ENCODE data around the gene DERL3.

Gene DERL3

DNA sequence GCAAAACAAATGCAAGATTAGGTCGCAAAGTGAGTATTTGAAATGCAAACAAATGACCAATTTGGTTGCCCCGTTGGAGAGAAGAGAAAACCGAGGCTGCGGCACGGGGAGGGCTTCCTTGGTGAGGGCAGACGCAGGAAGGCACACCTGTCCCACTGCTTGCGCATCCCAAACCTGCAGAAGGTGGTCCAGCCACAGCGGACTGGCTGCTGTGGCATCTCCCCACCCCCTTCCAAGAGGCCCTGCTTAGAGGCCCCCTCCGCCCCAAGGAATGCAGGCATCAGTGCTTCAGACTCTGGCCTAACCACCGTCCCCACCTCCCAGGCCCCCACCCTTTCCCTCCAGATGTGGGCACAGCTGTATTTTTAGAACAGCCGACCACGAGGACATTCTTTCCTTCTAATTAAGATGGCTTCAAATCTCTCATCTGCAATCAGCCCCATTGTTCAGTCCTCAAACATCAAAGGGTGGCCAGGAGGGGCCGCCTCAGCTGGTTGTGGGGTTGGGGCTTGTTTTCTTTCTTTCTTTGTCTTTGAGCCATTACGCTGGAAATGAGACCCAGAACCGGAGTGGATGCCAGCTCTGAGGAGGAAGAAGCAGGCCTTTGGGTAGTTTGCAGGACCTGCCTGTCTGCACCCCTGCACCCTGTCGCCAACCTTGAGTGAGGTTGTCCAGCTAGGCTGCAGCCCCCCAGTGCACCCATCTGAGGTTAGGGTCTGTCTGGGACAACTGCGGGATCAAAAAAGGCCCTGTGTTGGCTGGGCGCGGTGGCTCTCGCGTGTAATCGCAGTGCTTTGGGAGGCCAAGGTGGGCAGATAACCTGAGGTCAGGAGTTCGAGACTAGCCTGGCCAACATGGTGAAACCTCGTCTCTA, 9.4 kb upstream of the DERL3 start:
- DNase-seq = no peak

DNA sequence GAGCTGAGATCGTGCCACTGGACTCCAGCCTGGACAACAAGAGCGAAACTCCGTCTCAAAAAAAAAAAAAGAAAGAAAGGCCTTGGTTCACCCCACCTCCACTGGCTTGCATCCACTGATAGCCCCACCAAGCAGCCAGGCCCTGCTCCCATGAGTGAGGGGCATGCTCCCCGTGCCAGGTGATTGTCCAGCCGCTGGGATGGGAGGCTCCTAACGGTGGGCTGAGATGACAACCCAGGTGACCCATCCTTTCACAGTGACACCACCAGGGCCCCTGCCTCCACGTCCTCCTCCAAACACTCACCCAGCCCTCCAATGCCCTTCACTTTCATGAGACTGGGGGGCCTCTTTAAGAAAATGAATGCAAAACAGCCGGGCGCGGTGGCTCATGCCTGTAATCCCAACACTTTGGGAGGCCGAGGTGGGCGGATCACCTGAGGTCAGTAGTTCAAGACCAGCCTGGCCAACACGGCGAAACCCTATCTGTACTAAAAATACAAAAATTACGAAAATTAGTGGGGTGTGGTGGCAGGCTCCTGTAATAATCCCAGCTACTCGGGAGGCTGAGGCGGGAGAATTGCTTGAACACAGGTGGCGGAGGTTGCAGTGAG, 8.6 kb upstream of the DERL3 start:
- no peak for DNase-seq

DNA sequence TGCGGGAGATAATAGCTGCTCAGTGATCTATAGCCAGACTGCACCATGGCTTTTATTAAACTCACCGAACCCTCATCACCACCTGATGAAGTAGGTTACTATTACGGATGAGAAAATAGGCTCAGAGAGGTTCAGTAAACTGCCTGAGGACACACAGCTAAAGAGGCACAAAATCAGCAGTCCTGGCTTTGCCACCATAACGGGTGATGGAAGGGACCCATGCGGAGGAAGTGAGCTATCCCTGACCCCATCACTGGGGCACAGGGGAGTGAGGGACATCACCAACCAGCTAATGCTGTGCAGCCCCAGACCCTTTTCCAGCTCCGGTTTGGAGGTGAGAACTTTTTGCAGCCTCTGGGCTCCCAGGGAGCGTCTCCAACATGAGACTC, 7.3 kb upstream of the DERL3 start:
- DNase-seq = no peak

DNA sequence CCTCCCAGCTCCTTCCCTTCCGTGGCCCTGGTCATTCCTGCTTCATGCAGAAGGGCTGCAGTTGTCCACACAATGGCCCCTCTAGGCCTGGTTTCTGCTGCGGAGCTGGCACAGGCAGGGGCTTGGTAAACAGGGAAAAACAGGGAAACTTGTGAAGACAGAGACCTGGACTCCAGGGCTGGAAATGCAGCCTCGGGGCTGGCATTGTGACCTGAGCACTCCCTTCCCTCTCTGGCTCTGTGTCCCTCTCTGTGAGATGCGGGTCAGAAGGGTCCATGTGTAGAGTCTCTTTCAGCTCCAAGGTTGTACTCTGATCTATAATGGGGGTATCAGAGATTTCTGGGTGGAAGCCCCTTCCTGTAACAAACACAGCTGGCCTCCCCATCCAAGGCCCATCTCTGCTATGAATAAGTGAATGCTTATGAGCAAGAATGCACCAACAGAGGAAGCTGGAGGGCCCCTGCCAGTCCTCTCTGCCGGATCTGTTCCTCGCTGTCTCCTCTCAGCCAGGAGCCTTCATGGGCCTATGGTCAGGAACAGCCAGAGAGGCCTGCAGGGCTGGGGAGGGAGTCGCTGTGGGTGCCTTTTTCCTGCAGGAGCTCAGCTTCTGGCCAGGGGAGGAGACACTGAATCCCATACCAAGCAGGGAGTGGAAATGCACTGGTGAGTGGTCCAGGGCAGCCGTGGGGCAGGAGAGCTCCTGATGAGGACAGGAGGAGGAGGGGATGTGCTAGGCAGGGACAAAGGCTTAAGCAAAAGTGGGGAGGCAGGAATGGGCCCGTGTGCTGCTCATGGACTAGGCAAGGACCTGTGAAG, 6.7 kb upstream of the DERL3 start:
- no peak for DNase-seq

DNA sequence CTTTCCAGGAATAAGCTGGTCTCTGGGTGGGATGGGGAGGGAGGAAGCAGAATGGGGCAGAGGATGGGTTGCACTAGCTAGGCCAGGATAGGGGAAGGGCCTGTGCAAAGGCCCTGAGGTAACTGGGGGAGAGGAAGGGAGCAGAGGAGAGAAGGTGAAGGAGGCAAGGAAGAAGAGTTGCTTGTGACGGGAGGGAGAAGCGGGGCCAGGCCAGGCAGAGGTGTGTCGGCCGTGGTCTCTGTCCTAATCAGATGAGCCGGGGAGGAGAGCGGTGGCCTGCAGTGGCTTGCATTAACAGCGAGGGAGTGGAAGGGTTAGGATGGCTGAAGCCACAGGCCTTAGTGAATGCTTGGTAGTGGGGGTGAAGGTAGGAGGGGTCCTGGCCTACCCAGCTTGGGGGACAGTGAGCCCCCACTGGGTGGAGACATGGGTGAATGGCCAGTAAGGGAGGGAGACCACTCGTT, 6.0 kb upstream of the DERL3 start:
- DNase-seq = no peak

DNA sequence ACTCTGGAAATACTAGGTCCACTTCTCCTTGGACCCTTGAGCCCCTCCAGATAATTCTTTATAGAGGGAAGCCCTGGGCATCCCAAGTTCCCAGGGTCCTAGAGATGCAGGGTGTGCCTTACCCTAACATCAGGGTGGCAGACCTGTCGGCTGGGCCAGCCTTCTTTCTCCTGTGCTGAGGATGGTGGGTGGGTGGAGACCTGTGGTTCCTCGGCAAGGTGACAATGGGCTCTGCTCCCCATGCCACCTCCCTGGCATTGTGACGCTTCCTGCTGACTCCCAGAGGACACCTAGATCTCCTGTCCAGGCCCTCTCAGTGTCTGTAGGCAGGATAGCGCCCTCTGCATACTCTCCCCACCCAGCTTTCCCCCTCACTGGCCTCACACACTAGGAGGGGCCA, 3.8 kb upstream of the DERL3 start:
- DNase-seq = no peak

DNA sequence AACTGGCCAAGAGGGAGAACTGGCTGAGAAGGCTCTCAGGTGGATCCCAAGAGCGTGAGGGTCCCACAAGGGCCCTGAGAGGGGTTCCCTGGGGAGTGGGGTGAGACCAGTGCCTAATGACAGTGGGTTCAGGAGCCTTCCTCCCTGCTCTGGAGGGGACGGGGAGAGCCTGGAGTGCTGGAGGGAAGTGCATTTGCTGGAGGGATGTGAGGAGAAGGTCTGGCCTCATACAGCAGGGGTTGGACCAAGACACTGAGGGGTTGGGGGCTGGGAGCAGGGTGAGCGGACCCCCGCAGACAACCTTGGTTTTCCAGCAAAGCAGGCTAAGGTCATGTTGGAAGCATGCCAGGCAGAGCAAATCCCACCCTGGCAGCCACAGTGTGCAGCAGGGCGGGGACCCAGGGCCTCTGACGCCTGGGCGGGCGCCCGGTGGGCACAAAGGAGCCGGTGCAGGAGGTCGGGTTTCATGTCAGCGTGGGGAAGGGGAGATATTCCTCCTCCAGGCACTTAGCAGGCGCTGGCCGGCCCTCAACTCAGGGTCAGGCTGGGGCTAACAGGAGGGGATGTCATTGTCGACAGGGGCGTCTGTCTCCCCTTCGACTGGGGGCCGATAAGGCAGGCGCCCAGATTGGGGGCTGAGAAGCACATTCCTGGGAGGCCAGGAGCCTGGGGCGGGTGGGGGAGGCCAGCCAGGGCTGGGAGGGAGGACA, 3.1 kb upstream of the DERL3 start:
- DNase-seq = no peak

DNA sequence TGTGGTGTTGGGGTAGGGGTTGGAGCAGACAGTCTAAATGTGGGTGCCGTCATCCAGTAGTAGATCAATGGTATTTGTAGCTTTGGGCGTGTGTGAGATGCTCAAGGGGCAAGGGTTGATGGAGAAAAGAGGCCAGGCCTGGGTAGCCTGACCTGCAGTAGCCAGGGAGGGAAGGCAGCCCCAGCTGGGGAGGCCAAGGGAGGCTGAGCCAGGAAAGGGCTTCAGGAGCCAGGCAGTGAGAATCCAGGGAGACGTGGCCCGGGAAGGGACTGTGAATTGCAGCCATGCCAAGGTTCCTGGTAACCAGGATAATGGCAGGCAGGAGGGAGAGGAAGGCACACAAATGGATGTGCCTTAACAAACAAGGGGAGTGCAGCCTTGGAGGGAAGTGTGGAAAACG, 2.5 kb upstream of the DERL3 start:
- no peak for DNase-seq

DNA sequence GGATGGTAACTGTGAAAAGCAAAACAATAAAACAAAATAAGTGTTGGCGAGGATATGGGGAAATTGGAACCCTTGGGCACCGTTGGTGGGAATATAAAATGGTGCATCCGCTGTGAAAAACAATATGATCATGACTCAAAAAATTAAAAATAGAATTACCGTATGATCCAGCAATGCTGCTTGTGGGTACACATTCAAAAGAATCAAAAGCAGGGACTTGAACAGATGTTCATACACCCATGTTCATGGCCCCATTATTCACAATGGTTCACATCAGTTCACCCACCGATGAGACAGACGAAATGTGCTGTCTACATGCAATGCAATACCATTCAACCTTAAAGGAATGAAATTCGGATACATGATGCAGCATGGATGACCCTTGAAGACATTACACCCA, 1.2 kb upstream of the DERL3 start:
- DNase-seq = no peak

DNA sequence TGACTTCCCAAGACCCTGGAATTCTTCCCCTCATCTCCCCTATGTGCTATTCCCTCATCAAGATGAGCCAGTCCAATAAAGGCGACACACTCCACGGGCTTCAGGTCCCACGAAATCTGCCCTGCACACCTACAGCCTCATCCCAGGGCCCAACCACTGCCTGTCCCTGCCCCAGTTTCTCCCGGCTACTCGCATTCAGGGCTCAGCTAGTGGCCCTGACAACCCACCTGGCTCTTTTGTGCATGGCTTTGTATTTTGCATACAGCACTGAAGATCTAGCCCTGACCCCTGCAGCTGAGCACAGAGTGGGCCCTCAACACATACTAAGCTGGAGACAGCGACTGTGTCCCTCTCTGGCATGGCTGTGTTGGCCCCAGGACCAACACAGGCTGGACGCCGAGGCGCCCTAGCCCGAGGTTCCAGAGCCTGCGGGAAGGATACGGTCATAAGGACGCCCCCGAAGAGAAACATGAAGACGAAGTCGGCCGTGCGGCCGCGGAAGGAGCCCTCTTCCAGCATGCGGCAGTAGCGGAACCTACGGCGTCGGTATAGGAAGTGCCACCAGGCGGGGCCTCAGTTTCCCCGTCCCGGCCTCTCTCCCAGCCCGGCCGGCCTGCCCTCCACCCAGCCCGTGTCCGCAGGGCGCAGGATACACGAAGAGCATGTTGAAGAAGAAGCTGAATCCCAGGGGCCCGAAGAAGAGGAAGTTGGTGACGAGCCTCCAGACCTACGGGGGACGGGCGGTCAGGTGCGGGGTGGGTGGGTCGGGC, 710 bp downstream of the DERL3 start:
- DNase-seq = peak in 1 of 51 donors; percentile 34

DNA sequence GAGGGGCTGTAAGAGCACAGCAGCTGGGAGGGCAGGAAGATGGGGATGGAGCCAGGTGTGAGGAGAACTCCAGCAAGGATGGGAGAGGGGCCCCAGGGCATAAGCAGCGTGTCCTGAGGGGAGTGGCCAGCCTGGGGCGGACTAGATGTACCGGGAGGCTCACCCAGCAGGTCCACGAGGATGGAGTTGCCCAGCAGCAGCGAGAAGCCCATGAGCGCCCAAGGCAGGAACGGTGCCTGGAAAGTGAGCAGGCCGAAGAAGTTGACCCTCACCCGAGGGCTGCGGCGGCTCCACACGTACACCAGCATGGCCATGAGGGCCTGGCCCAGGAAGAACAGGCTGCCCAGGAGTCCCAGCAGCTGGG, 1.3 kb downstream of the DERL3 start:
- DNase-seq = no peak

DNA sequence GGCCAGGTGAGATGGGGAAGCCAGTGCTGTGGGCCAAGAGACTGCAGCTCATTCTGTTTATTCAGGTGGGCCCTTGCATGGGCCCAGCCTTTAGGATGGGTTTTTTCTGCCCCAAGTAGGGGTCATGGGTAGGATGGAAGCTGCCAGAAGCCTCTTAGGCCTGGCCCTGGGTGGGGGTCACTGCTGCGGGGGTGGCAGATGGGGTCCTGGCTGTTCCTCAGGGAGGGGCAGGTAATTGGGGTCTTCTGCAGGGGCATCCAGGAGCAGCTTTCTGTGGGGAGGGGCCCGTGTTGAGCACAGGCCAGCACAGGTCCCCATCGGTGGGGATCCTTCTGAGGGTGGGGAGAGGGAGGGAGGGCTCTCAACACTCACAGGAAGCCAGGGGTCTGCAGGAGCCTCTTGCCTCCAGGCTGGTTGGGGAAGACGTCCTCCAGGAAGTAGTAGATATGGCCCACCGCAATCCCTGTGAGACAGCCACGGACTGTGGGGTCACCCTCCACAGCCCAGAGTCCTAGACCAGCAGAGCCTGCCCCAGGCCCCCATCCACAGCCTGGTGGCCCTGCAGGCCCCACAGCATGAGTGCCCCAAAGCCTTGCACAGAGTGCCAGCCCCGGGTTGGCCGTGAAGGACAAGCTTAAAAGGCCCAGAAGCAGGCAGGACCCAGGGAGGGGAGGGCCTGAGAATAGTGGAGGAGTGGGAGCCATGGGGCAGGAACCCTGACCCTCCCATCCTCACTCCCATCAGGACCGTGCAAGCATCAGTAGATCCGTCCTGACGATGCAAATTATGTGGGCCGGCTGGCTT, 1.9 kb downstream of the DERL3 start:
- DNase-seq = no peak

DNA sequence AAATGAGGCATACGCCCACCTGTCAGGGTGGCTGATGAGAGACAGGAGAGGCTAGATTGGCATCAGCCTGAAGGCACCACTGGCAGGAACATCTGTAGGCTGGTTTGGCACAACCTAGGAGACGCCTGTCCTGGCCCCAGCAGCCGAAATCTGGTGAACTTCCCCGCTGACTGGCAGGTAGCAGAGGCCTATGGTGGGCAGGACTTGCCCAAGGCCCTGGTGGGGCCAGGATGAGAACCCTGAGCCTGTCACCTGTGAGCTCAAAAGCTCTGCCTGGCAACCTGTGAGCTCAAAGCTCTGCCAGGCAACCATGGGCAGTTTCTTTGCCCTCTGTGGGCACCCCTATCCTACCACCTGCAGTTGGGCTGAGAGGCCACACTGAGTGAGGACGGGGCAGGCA, 2.5 kb downstream of the DERL3 start:
- DNase-seq = no peak

DNA sequence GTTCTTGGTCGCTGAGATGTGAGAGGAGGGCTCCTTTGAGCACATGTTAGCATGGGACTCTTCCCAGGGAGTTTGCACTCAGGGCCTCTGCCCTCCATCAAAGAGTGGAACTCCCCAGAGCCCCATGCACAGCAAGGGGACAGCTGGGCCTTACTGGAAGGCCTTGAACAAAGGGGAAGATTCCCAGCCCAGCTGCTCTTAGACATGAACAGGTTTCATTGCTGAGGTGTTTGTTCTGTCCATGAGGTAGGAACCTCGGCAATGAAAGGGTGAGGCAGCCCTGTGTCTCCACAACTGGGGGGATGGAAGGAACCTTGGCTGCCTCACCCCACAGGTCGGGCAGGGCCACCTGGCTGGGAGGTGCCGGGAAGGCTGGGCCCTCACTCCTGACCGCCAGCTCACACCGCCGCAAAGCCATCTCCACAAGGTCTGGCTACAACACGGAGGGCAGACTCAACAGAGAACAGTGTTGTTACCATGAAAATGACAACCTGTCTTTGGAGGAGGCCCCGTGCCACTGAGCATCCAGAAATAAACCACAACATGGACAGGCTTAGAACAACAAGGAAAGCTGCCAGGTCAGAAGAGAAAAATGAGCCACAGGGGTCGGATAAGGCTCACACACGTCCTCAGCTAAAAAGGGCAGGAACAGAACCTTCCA, 3.2 kb downstream of the DERL3 start:
- no peak for DNase-seq

DNA sequence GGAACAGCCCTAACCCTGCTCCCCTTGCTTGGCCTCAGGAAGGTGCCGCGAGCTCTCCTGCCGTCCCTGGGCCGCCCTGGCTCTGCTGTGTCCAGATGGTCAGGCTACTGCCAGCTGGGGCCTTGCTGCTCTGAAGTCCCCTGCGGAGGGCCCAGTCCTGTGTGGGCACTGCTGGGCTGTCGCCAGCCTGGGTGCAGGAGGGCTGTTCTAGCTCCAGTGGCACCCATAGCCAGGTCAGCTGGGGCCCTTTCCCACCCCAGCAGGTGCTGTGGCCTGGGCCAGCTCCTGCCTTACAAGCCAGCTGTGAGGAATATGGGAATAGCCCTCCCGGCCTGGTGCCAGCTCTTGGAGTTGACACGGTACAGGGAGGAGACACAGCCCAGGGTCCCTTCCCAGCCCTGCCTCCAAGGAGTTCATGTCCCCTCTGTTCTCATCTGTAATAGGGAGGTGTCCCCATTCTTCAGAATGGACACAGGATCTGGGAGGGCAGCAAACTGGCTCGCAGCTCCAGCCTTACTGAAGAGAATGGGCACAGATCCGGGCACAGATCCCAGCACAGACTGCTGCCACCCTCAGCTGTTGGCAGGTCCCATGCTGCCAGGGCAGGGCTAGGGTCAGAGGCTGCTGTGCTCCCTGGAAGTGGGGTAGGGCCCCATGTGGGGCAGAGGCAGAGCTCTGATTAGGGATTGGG, 3.9 kb downstream of the DERL3 start:
- peak in 41 of 51 donors; percentile 21 to 86 (median 55) for DNase-seq

DNA sequence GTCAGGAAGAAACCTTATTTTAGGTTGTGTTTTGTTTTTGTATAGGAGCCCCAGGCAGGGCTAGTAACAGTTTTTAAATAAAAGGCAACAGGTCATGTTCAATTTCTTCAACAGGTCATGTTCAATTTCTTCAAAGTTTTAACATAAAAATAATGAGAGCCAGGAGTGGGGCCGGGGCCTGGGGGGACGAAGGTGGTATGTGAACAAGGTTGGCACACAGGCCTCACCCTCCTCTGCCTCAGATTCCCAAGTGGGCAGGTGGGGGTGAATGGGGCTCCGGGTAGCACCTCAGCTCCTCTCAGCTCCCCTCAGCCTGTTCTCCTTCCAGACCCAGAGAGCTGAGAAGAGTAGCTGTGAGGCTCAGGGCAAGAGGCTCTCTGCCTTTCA, 4.4 kb downstream of the DERL3 start:
- DNase-seq = no peak

DNA sequence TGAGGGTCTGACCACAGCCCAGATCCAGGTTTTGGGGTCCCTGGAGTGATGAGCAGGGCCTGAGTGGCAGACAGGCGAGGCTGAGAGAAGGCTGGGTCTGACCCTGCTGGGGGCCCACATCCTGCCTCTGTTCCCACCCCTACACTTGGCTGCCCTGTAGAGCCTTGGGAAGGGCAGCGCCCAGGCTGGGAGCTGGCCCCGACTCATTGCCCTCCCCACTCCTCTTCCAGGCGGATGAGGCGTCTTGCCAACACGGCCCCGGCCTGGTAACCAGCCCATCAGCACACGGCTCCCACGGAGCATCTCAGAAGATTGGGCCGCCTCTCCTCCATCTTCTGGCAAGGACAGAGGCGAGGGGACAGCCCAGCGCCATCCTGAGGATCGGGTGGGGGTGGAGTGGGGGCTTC, 4.9 kb downstream of the DERL3 start:
- peak in 10 of 51 donors; percentile 12 to 45 (median 25) for DNase-seq

DNA sequence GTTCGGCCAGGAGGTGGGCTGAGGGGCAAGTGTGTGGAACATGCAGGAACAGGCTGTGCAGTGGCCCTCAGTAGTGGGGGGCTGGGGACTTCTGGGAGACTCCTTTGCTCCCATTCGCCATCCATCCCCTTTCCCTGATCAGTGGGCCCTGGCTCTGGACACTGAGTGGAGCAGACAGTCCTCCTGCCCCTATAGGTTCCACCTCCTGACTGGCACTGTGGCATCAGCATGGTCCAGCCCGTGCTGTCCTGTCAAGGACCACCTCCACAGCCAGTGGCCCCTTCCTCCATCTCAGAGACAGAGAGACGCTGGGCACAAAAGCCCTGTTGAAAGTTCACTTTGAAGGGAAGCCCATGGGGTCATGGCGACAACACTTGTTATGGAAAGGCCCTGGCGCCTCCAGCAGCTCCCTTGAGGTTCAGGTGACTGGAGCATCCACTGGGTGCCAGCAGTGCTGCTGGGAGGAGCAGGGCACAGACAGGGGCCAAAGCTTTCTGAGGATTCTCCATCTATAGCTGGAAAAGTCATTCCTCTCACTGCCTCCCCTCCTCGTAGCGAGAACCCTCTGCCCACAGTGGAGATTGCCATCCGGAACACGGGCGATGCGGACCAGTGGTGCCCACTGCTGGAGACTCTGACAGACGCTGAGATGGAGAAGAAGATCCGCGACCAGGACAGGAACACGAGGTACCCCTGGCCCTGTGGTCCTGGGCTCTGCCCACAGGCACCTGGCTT, 5.6 kb downstream of the DERL3 start:
- DNase-seq = no peak
